Measurements from ENCODE around the gene CA14. TPM values are rescaled to one million over a fixed set of nuclear protein-coding genes. Genes with fewer than 3 reads are reported as not detected.

CA14 gene
- total RNA-seq, 1 experiment from 2014 or later: 35.3 TPM

DNA sequence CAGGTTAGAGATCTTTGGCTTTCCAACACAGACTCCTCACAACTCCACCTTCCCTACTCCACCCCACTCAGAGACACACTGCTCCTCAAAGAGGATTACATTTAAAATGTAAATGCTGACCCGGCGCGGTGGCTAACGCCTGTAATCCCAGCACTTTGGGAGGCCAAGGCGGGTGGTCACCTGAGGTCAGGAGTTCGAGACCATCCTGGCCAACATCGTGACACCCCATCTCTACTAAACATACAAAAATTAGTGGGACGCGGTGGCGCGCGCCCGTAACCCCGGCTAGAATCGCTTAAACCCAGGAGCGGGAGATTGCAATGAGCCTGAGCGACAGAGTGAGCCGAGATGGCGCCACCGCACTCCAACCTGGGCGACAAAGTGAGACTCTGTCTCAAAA is 19.8 kb upstream of the CA14 start:
- Mint-ChIP-seq H3K4me1 (peaks cover 17% of the 10 kb centered on the region), H3K9me3 (no peaks in the 10 kb centered on the region), H3K36me3 (no peaks in the 10 kb centered on the region), H3K4me3 (no peak overlapping the region; the same call in 1 of the 2 replicates), H3K27ac (peak overlapping the region; percentile 78), H3K27me3 (ENCODE audit: low read depth) (no peaks in the 10 kb centered on the region)
- TF ChIP-seq JAZF1 (CRISPR knock-in tag; IDR thresholded peaks at IDR 0.05) (no peak), ZNF425 (CRISPR knock-in tag; conservative IDR thresholded peaks at IDR 0.05) (no peak), FOXJ3 (CRISPR knock-in tag; IDR thresholded peaks at IDR 0.05; ENCODE audit: borderline replicate concordance) (no peak), RELA (CRISPR knock-in tag; IDR thresholded peaks at IDR 0.05; ENCODE audit: borderline replicate concordance) (no peak), GRHL2 (CRISPR knock-in tag; IDR thresholded peaks at IDR 0.05; ENCODE audit: insufficient replicate concordance, severe bottlenecking) (no peak), ZNF232 (CRISPR knock-in tag; IDR thresholded peaks at IDR 0.05) (no peak), OVOL2 (CRISPR knock-in tag; IDR thresholded peaks at IDR 0.05; ENCODE audit: borderline replicate concordance) (no peak), GABPB1 (CRISPR knock-in tag; IDR thresholded peaks at IDR 0.05) (no peak), TP53 (CRISPR knock-in tag; IDR thresholded peaks at IDR 0.05) (no peak), ERG (CRISPR knock-in tag; IDR thresholded peaks at IDR 0.05) (no peak), HMGA2 (CRISPR knock-in tag; IDR thresholded peaks at IDR 0.05) (no peak)
- TF ChIP-seq, protein P1, sequence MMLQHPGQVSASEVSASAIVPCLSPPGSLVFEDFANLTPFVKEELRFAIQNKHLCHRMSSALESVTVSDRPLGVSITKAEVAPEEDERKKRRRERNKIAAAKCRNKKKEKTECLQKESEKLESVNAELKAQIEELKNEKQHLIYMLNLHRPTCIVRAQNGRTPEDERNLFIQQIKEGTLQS (CRISPR knock-in tag; conservative IDR thresholded peaks at IDR 0.05): no peak
- DNase-seq (ENCODE audit: low spot score) (no peak), ATAC-seq (no peak)
- CTCF ChIA-PET: interaction anchor here (0.6 to 1.6 kb wide), 2 partner anchors 19 to 680 kb away, joined by 3 to 4 read pairs; partner anchors contain the start of gene CA14
- POLR2A ChIA-PET: no interaction called here

DNA sequence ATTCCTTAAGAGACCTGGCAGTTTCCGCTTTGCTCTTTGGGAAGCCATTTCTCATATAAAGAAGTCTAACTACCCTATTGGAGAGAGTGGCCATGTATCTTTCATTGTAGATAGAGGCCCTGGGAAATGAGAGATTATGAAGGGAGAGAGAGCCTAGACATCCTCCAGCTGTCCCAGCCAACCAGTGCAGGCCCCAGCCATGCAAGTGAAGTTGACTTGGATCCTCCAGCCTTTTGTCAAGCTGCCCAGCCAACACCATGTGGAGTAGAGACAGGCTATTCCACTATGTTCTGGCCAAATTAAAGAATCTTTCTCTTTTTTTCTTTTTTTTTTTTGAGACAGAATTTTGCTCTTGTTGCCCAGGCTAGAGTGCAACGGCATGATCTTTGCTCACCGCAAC is 14.6 kb upstream of the CA14 start:
- Mint-ChIP-seq H3K36me3 (no peaks in the 10 kb centered on the region), H3K27ac (no peak overlapping the region), H3K9me3 (no peaks in the 10 kb centered on the region), H3K4me1 (no peaks in the 10 kb centered on the region), H3K27me3 (ENCODE audit: low read depth) (no peaks in the 10 kb centered on the region), H3K4me3 (no peak overlapping the region)
- CTCF ChIA-PET: no interaction called here
- DNase-seq (ENCODE audit: low spot score) (no peak), ATAC-seq (no peak)
- POLR2A ChIA-PET: no interaction called here
- no peak for TF ChIP-seq ZNF121 (CRISPR knock-in tag; IDR thresholded peaks at IDR 0.05)
- TF ChIP-seq MXD4 (CRISPR knock-in tag; IDR thresholded peaks at IDR 0.05; ENCODE audit: borderline replicate concordance): no peak
- TF ChIP-seq TP53 (CRISPR knock-in tag; IDR thresholded peaks at IDR 0.05): no peak
- no peak for TF ChIP-seq NR3C1 (CRISPR knock-in tag; conservative IDR thresholded peaks at IDR 0.05; ENCODE audit: low read depth)
- TF ChIP-seq TCF7 (CRISPR knock-in tag; IDR thresholded peaks at IDR 0.05; ENCODE audit: low read depth): no peak
- no peak for TF ChIP-seq ZNF416 (CRISPR knock-in tag; IDR thresholded peaks at IDR 0.05)
- TF ChIP-seq, protein P2, sequence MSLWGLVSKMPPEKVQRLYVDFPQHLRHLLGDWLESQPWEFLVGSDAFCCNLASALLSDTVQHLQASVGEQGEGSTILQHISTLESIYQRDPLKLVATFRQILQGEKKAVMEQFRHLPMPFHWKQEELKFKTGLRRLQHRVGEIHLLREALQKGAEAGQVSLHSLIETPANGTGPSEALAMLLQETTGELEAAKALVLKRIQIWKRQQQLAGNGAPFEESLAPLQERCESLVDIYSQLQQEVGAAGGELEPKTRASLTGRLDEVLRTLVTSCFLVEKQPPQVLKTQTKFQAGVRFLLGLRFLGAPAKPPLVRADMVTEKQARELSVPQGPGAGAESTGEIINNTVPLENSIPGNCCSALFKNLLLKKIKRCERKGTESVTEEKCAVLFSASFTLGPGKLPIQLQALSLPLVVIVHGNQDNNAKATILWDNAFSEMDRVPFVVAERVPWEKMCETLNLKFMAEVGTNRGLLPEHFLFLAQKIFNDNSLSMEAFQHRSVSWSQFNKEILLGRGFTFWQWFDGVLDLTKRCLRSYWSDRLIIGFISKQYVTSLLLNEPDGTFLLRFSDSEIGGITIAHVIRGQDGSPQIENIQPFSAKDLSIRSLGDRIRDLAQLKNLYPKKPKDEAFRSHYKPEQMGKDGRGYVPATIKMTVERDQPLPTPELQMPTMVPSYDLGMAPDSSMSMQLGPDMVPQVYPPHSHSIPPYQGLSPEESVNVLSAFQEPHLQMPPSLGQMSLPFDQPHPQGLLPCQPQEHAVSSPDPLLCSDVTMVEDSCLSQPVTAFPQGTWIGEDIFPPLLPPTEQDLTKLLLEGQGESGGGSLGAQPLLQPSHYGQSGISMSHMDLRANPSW (CRISPR knock-in tag; conservative IDR thresholded peaks at IDR 0.05; ENCODE audit: low read depth): no peak
- TF ChIP-seq USF1 (CRISPR knock-in tag; IDR thresholded peaks at IDR 0.05): no peak

All from WTC11 (cell line).